GM23338 (cell line): ENCODE data around the gene RASA3. TPM values are rescaled to one million over a fixed set of nuclear protein-coding genes. Genes with fewer than 3 reads are reported as not detected.

ENCODE experiments used
- ATAC-seq: fragments of 200-7000 bp; cut with Tn5 transposase; 3 replicates; pipeline ENCODE4 v1.9.1; 2020
- DNase-seq: peaks from one replicate; pipeline ENCODE4 v3.0.0-alpha.2; 2015; ENCODE audit warnings: low spot score
- H2AFZ ChIP-seq: fragments of 200-600 bp; sonication (generic); 2 replicates; pipeline ENCODE4 v1.8.0; 2016; ENCODE audit warnings: antibody characterized with exemption, mild to moderate bottlenecking, moderate library complexity
- H3F3A ChIP-seq: fragments of 200-600 bp; sonication (generic); replicated peaks from 2 replicates; pipeline ENCODE4 v1.8.0; 2017; ENCODE audit warnings: antibody characterized with exemption, mixed run types, low read depth
- H3K27ac ChIP-seq: fragments of 200-600 bp; sonication (generic); 2 replicates; pipeline ENCODE4 v1.6.1; 2016; ENCODE audit warnings: low read depth
- H3K27me3 ChIP-seq: fragments of 200-600 bp; sonication (generic); 2 replicates; pipeline ENCODE4 v1.8.0; 2016; ENCODE audit warnings: mild to moderate bottlenecking, mixed run types, moderate library complexity; ENCODE audit not compliant: insufficient read depth
- H3K36me3 ChIP-seq: fragments of 200-600 bp; sonication (generic); 2 replicates; pipeline ENCODE4 v1.8.0; 2016; ENCODE audit warnings: mild to moderate bottlenecking; ENCODE audit not compliant: insufficient read depth
- H3K4me1 ChIP-seq: fragments of 200-600 bp; sonication (generic); 2 replicates; pipeline ENCODE4 v1.8.0; 2016; ENCODE audit warnings: mild to moderate bottlenecking, moderate library complexity; ENCODE audit not compliant: insufficient read depth
- H3K4me2 ChIP-seq: fragments of 200-600 bp; sonication (generic); 2 replicates; pipeline ENCODE4 v1.7.1; 2017; ENCODE audit warnings: mixed run types
- H3K4me3 ChIP-seq: fragments of 200-600 bp; sonication (generic); 2 replicates; pipeline ENCODE4 v1.6.1; 2016; ENCODE audit warnings: mixed run types
- H3K79me2 ChIP-seq: fragments of 200-600 bp; sonication (generic); replicated peaks from 2 replicates; pipeline ENCODE4 v1.8.0; 2017; ENCODE audit warnings: mild to moderate bottlenecking; ENCODE audit not compliant: insufficient read depth
- H3K9me2 ChIP-seq: fragments of 200-600 bp; sonication (generic); 2 replicates; pipeline ENCODE4 v1.8.0; 2017; ENCODE audit not compliant: insufficient read depth
- H4K20me1 ChIP-seq: fragments of 200-600 bp; sonication (generic); replicated peaks from 2 replicates; pipeline ENCODE4 v1.8.0; 2017; ENCODE audit warnings: mild to moderate bottlenecking; ENCODE audit not compliant: insufficient read depth
- H3K27ac Mint-ChIP-seq: 2 replicates; pipeline ENCODE4 v1.8.0; 2020; ENCODE audit warnings: inconsistent platforms, mild to moderate bottlenecking, moderate library complexity, mixed read lengths
- H3K27me3 Mint-ChIP-seq: 3 replicates; pipeline ENCODE4 v1.8.0; 2022; ENCODE audit warnings: low read depth, mild to moderate bottlenecking, moderate library complexity, mixed read lengths, inconsistent platforms; ENCODE audit not compliant: insufficient read depth, poor library complexity
- H3K36me3 Mint-ChIP-seq: 3 replicates; pipeline ENCODE4 v1.8.0; 2021; ENCODE audit warnings: low read depth, mild to moderate bottlenecking, inconsistent platforms, moderate library complexity, mixed read lengths
- H3K4me1 Mint-ChIP-seq: 3 replicates; pipeline ENCODE4 v1.8.0; 2020; ENCODE audit warnings: mild to moderate bottlenecking, inconsistent platforms, mixed read lengths
- H3K4me3 Mint-ChIP-seq: 3 replicates; pipeline ENCODE4 v1.8.0; 2021; ENCODE audit warnings: moderate library complexity, mild to moderate bottlenecking, inconsistent platforms, mixed read lengths
- H3K9me3 Mint-ChIP-seq: 3 replicates; pipeline ENCODE4 v1.8.0; 2020; ENCODE audit warnings: moderate library complexity, mild to moderate bottlenecking, inconsistent platforms, mixed read lengths
- CREB1 ChIP-seq: fragments of 250-450 bp; sonication (Bioruptor Pico); IDR thresholded peaks from 2 replicates; pipeline ENCODE4 v1.5.0; 2020; ENCODE audit warnings: low read depth, mild to moderate bottlenecking, moderate library complexity
- CTCF ChIP-seq, 2 experiments: fragments of 200-600 bp in 1 of 2; sonication (generic) in 1 of 2; conservative IDR thresholded peaks; 2 replicates each; pipeline versions ENCODE4 v1.5.1 to v1.6.1; 2016 to 2017; ENCODE audit warnings: antibody characterized with exemption in 2 of 2, low read depth in 2 of 2, mild to moderate bottlenecking in 2 of 2, moderate library complexity in 1 of 2
- JUNB ChIP-seq: IDR thresholded peaks from one replicate; pipeline ENCODE4 v1.6.1; 2016; ENCODE audit warnings: antibody characterized with exemption; ENCODE audit not compliant: unreplicated experiment
- POLR2AphosphoS5 ChIP-seq: IDR thresholded peaks from 2 replicates; pipeline ENCODE4 v1.6.1; 2016; ENCODE audit warnings: antibody characterized with exemption, low read depth
- REST ChIP-seq: IDR thresholded peaks from one replicate; pipeline ENCODE4 v1.6.1; 2018; ENCODE audit warnings: antibody characterized with exemption; ENCODE audit not compliant: unreplicated experiment
- ZNF331 ChIP-seq: fragments of 250-450 bp; sonication (Bioruptor Pico); IDR thresholded peaks from 2 replicates; pipeline ENCODE4 v1.5.0; 2020; ENCODE audit warnings: low read depth, mild to moderate bottlenecking, moderate library complexity
- ZNF462 ChIP-seq: fragments of 250-450 bp; sonication (Bioruptor Pico); IDR thresholded peaks from 2 replicates; pipeline ENCODE4 v1.5.0; 2020; ENCODE audit warnings: mild to moderate bottlenecking, moderate library complexity
- polyA plus RNA-seq: library from polyadenylated mRNA; unstranded; fragments of >200 nt; fragmentation: Nextera tagmentation; extraction: Ambion mirVana; gene quantifications from 2 replicates; pipeline ENCODE4 v1.2.1, GENCODE V29; 2016
- total RNA-seq: library from RNA; depleted of rRNA; stranded (reverse); fragments of >200 nt; shearing (Covaris generic); gene quantifications from 2 replicates; pipeline ENCODE4 v1.2.3, GENCODE V29; 2014

Gene RASA3
- total and polyA plus RNA-seq, 2 experiments from 2014 or later: 11.2 to 20.7 TPM

- Histone ChIP-seq H3K4me2 (no peak overlapping the region), H3K27me3 (no peaks in the 10 kb centered on the region), H3K9me2 (no peaks in the 10 kb centered on the region), H3K27ac (no peak overlapping the region), H3K36me3 (no peaks in the 10 kb centered on the region), H3K4me1 (no peaks in the 10 kb centered on the region), H3K4me3 (no peak overlapping the region), H4K20me1 (no peaks in the 10 kb centered on the region), H3K79me2 (no peaks in the 10 kb centered on the region), H3F3A (no peaks in the 10 kb centered on the region), H2AFZ (no peak overlapping the region)
- Mint-ChIP-seq H3K4me3 (no peak overlapping the region), H3K36me3 (no peaks in the 10 kb centered on the region; the same call in 2 of the 3 replicates), H3K4me1 (no peaks in the 10 kb centered on the region), H3K27me3 (peaks cover 2% of the 10 kb centered on the region), H3K27ac (no peak overlapping the region), H3K9me3 (no peaks in the 10 kb centered on the region)
- DNase-seq (no peak), ATAC-seq (no peak)
- TF ChIP-seq JUNB (no peak), CREB1 (CRISPR knock-in tag) (no peak), ZNF462 (CRISPR knock-in tag) (no peak), ZNF331 (CRISPR knock-in tag) (no peak), POLR2AphosphoS5 (no peak), CTCF (conservative IDR thresholded peaks at IDR 0.05; ENCODE audit: low read depth in 2 of 2) (no peak), REST (no peak)
These were observed 132.0 kb downstream of the RASA3 start for GRCh38 chr13:114000151-114001040.
